ENCODE data around the gene FBP1.

The FBP1 gene

DNA sequence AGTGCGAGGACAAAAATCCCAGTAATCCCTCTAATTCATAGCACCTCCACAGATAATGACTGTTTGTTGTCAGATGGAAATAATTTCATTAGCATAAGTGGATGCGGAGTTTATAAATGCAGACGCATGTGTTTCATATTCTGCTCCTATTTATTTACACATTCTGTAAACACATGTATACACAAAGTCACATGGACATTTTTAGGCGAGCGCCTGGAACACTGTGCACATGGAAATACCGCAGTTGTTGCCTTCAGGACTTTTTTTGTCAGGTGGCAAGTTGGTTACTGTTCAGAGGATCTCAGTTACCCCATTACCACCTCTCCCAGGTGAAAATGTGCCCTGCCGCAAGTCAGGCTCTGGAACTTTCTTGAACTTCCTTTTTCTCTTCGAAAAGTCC lies 40.3 kb upstream of the FBP1 start:
- no peak for DNase-seq (ENCODE audit: low read depth)
- TF ChIP-seq, protein P1, sequence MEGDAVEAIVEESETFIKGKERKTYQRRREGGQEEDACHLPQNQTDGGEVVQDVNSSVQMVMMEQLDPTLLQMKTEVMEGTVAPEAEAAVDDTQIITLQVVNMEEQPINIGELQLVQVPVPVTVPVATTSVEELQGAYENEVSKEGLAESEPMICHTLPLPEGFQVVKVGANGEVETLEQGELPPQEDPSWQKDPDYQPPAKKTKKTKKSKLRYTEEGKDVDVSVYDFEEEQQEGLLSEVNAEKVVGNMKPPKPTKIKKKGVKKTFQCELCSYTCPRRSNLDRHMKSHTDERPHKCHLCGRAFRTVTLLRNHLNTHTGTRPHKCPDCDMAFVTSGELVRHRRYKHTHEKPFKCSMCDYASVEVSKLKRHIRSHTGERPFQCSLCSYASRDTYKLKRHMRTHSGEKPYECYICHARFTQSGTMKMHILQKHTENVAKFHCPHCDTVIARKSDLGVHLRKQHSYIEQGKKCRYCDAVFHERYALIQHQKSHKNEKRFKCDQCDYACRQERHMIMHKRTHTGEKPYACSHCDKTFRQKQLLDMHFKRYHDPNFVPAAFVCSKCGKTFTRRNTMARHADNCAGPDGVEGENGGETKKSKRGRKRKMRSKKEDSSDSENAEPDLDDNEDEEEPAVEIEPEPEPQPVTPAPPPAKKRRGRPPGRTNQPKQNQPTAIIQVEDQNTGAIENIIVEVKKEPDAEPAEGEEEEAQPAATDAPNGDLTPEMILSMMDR (IDR thresholded peaks at IDR 0.05; ENCODE audit: control insufficient read depth, extremely low read depth, insufficient read depth), result no peak
- H3K4me3 ChIP-seq (ENCODE audit: low read depth, low read length), result no peak overlapping the region

DNA sequence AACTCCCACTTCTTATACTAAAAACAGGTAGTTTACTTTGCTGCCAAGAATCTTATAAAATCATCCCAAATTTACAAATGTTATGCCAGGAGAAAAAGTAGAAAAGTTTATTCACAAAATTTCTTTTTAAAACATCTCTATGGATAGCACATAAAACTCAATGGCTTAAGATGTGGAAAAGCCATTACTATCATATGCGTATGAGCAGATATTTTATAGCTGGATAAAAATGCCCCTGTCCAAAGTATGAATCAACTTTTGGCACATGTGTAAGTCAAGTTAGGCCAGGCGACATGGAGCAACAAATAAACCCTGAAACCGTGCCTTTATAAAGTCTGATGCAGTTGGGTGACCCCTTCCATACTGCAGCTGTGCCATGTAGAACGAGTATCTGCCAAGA lies 38.6 kb upstream of the FBP1 start:
- no peak for DNase-seq (ENCODE audit: low read depth)
- H3K4me3 ChIP-seq (ENCODE audit: low read depth, low read length), result no peak overlapping the region
- TF ChIP-seq, protein P1 (IDR thresholded peaks at IDR 0.05; ENCODE audit: control insufficient read depth, extremely low read depth, insufficient read depth), result no peak

DNA sequence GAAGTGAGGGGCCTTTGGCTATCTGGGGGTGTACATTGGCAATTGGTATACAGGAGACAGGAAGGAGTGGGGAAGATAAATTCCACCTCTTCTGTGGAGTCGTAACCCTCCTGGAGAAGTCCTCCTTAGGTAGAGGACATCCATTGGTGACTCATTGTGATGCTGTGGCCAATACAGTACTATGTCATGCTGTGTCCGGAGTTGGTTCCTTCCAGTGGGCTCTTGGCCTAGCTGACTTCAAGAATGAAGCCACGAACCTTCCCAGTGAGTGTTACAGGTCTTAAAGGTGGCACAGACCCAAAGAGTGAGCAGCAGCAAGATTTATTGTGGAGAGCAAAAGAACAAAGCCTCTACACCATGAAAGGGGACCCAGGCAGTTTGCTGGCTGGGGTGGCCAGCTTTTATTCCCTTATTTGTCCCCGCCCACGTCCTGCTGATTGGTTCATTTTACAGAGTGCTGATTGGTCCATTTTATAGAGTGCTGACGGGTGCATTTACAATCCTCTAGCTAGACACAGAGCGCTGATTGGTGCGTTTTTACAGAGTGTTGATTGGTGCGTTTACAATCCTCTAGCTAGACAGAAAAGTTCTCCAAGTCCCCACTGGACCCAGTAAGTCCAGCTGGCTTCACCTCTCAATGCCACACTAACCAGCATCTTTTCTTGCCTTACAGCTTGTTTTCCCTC lies 37.3 kb upstream of the FBP1 start:
- H3K4me3 ChIP-seq (ENCODE audit: low read depth, low read length), result no peak overlapping the region
- TF ChIP-seq, protein P1 (IDR thresholded peaks at IDR 0.05; ENCODE audit: control insufficient read depth, extremely low read depth, insufficient read depth), result no peak
- DNase-seq (ENCODE audit: low read depth), result no peak

DNA sequence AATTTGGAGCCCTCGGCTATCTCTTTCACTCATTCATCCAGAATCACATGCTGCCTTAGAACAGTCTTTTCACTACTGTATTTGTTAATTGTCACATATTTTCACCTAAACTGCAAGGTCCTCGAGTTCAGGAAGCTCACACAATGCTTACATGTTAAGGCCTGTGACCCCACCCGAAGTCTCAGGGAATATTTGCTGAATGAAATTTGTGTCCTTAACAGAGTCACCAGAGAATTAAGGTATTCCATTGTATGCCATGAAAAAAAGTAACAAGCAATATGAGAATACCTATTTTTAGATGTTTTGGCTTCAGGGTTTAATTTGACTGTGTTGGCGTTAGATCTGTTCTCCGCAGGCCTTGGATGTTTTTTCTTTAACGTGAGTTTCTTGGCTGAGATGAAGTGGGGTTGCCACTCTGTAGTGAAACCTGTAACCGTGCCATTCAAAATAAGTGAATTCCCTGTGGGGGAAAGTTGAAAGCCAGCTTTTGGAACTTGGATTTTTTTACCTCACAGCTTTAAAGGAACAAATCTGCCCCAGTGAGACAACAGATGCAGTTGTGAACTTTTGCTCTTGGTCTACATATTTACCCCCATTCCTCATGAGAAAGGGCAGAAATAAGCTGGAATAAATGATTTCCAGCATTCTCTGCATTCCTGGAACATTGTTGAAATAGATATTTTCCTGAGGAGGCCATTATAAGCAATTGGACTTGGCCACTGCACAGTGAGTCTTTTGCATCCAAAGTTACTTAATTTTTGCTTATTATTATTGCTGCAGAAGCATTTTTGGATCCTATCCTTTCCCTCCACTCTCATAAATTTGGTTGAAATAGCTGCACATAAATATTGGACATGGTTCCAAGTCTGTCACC lies 35.9 kb upstream of the FBP1 start:
- H3K4me3 ChIP-seq (ENCODE audit: low read depth, low read length), result no peak overlapping the region
- TF ChIP-seq, protein P1 (IDR thresholded peaks at IDR 0.05; ENCODE audit: control insufficient read depth, extremely low read depth, insufficient read depth), result no peak
- DNase-seq (ENCODE audit: low read depth), result no peak

DNA sequence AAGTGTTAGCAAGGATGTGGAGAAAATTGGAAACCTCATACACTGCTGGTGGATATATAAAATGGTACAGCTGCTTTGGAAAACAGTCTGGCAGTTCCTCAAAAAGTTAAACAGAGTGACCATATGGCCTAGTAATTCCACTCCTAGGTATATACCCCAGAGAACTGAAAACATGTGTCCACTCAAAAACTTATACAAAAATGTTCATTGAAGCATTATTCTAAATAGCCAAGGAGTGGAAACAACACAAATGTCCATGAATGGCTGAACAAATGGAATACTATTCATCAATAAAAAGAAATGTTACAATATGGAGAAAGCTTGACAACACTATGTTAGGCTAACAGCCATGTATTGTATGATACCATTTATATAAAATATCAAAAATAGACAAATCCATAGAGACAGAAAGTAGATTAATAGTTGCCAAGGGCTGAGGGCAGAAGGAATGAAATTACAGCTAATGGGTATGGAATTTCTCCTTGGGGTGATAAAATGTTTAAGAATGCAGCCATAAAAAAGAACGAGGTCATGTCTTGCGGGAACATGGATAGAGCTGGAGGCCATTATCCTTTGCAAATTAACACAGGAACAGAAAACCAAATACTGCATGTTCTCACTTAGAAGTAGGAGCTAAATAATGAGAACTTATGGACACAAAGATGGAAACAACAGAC lies 33.6 kb upstream of the FBP1 start:
- TF ChIP-seq, protein P1 (IDR thresholded peaks at IDR 0.05; ENCODE audit: control insufficient read depth, extremely low read depth, insufficient read depth), result no peak
- DNase-seq (ENCODE audit: low read depth), result no peak
- no peak overlapping the region for H3K4me3 ChIP-seq (ENCODE audit: low read depth, low read length)

DNA sequence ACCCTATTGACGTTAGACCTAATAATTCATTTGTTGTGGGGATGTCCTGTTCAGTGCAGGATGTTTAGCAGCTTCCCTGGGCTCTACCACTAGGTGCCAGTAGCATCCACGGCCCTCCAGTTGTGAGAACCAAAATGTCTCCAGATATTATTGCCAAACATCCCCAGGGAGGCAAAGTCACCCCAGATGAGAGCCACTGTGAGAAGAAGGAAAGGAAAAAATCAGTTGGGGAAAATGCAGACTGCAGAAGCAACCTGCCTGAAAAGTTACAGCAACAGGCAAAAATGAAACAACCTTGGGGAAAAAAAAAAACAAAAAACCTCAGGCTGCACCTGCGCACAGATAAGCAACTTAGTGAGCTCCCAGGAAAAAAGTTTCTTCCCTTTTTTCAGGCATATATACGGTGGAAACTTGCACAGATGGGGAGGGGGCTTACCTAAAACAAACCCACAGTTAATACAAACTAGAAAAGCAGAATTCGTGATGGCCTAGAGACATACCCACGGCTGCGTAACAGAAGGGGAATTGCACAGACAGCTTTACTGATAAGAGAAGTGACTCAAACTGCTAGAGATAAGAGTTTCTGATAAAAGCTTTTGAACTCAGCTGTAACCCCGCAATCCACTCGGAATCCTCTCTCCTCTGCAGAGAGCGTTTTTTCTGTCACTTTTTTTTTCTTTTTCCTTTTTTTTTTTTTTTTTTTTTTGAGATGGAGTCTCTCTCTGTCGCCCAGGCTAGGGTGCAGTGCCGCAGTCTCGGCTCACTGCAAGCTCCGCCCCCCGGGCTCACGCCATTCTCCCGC lies 29.8 kb upstream of the FBP1 start:
- TF ChIP-seq, protein P1 (IDR thresholded peaks at IDR 0.05; ENCODE audit: control insufficient read depth, extremely low read depth, insufficient read depth), result peak; percentile 97
- DNase-seq (ENCODE audit: low read depth), result no peak
- no peak overlapping the region for H3K4me3 ChIP-seq (ENCODE audit: low read depth, low read length)
